ENCODE data around the gene MAPKAPK2.
"Not testable (repeated sequence)": the region's sequence is repeated elsewhere in the genome, so short reads cannot be mapped to it uniquely, and the experiment has no call there.

MAPKAPK2 gene

DNA sequence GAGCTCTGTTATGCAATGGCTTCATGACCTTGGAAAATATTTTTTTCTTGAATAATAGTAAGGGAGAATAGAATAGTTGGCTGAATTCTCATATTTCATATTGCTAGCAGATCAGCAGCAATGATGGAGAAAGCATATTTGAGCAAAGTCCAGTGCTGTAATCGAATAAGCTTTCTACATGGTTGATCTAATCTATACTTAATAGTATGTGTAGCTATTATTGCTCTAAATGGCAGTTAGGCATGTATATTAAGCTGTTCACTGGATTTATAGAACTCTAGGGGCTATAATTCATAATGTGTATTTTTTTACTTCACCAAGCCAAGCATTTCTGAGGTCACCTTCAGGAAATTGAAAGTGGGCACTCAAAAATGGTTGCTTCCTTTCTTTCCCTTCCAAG, 75.9 kb downstream of the MAPKAPK2 start:
- TF ChIP-seq ZFX (IDR thresholded peaks at IDR 0.05; ENCODE audit: borderline replicate concordance): no peak
- TF ChIP-seq, protein P1, sequence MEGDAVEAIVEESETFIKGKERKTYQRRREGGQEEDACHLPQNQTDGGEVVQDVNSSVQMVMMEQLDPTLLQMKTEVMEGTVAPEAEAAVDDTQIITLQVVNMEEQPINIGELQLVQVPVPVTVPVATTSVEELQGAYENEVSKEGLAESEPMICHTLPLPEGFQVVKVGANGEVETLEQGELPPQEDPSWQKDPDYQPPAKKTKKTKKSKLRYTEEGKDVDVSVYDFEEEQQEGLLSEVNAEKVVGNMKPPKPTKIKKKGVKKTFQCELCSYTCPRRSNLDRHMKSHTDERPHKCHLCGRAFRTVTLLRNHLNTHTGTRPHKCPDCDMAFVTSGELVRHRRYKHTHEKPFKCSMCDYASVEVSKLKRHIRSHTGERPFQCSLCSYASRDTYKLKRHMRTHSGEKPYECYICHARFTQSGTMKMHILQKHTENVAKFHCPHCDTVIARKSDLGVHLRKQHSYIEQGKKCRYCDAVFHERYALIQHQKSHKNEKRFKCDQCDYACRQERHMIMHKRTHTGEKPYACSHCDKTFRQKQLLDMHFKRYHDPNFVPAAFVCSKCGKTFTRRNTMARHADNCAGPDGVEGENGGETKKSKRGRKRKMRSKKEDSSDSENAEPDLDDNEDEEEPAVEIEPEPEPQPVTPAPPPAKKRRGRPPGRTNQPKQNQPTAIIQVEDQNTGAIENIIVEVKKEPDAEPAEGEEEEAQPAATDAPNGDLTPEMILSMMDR (IDR thresholded peaks at IDR 0.05): no peak
- no peak overlapping the region for H3K27ac ChIP-seq

DNA sequence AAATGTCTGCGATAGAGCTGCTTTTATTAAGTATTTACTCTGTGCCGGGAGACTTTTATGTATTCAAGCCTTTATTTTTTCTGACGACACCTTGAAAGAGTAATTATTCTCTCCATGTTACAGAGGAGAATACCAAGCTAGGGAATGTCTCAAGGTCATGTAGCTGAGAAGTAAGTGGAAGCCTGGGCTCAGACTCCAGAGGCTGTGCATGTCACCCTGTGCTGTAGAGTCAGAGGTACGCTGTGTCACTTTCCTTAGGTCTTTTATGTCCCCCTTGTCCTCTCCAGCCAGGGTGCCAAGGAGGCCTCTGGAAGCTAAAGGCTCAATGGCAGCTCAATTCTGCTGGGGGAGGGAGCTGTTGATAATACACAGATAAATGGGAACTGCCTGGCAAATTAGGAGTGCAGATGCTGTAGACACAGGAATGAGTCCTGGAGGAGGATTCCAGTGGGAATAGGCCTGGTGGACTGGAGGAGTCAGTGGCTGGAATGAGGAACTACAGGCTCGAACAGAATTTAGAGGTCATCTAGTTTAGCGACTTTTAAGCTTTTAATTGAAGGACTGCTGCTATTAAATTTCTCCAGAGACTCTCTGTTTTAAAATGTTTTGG, 76.6 kb downstream of the MAPKAPK2 start:
- TF ChIP-seq ZFX (IDR thresholded peaks at IDR 0.05; ENCODE audit: borderline replicate concordance): no peak
- TF ChIP-seq, protein P1 (IDR thresholded peaks at IDR 0.05): no peak
- H3K27ac ChIP-seq: no peak overlapping the region

DNA sequence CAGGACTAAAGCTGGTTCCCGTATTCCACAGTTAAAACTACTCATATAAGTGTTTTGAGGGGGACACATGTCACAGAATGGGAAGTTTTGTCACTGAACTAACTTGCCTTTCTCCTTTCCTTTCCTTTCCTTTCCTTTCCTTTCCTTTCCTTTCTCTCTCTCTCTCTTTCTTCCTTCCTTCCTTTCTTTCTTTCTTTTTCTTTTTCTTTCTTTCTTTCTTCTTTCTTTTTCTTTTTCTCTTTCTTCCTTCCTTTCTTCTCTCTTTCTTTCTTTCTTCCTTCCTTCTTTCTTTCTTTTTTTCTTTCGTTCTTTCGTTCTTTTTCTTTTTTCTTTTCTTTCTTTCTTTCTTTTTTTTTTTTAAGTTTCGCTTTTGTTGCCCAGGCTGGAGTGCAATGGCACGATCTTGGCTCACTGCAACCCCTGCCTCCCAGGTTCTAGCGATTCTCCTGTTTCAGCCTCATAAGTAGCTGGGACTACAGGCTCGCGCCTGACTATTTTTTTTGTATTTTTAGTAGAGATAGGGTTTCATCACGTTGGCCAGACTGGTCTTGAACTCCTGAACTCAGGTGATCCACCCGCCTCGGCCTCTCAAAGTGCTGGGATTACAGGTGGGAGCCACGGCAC, 78.1 kb downstream of the MAPKAPK2 start:
- not testable (repeated sequence) for H3K27ac ChIP-seq

DNA sequence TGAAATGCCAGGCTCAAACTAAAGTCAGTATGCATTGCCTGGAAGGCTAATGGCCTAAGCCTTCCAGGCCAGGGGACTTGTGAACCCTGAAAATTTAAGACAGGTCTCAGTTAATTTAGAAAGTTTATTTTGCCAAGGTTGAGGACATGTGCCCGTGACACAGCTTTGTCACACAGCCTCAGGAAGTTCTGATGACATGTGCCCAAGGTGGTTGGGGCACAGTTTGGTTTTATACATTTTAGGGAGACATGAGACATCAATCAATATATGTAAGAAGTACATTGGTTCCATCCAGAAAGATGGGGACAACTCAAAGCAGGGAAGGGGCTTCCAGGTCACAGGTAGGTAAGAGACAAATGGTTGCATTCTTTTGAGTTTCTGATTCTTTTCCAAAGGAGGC, 81.1 kb downstream of the MAPKAPK2 start:
- H3K27ac ChIP-seq: not testable (repeated sequence)

DNA sequence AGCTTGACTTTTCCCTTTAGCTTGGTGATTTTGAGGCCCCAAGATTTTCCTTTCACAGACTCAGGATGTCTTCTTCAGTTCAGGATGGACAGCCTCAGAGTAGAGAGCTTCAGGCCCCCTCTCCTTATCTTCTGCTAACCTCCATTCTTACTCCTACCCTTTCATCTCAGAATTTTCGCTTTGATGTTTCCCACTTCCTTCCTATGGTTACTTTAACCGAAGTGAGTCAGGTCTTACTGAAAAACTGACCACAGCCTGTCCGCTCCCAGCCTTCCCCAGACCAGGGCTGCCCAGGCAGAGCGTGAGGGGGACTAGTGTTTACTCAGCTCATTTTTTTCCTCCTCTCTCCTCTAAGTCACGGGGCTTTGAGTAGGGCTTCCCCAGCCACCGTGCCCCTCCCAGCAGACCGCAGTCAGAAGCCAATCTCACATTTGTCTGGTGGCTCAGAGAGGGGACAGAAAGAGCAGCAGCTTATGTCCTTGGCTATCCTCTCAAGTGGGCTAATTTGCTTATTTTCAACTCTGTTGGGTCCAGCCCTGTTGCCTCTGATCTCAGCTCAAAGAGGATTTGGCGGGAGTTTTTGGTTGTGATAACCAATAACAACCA, 81.6 kb downstream of the MAPKAPK2 start:
- no peak overlapping the region for H3K27ac ChIP-seq
- TF ChIP-seq, protein P1 (IDR thresholded peaks at IDR 0.05): no peak
- no peak for TF ChIP-seq ZFX (IDR thresholded peaks at IDR 0.05; ENCODE audit: borderline replicate concordance)

DNA sequence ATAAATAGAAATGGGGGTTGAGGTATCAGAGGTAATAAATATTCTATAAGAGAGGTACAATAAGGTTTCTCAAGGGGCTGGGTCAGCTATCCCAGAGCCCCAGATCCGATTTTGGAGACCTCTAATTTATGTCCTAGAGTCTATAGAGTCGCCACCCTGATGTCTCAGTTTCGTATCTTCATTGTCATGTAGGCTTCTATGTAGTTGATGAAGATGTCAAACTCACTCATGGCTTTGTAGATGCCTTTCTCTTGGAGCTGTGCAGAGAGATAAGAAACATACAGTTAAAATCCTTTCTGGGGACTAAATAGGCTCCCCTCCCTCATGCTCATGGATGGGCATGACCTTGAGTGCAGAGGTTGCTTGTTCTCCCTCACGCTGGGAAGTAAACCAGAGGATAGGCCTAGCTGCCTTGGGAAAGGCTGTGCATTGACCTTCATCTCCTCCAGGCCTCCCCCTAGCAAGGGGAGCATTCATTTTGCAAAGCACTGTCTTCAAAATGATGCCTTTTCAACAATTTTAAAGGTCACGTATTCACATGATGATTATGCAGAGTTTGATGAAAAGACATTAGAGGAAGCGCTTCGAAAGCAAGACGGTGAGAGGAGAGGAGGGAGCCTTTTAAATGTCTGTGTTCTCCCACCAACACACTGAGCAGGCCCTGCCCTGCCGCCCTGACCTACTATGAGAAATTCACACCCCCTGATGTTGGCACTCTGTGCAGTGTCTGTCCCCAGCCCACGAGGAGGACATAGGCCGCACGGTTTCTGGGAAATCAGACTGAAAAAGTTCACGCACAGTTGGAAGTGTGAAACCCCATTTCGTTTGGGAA, 84.0 kb downstream of the MAPKAPK2 start:
- TF ChIP-seq, protein P1 (IDR thresholded peaks at IDR 0.05): no peak
- TF ChIP-seq ZFX (IDR thresholded peaks at IDR 0.05; ENCODE audit: borderline replicate concordance): no peak
- H3K27ac ChIP-seq: no peak overlapping the region

DNA sequence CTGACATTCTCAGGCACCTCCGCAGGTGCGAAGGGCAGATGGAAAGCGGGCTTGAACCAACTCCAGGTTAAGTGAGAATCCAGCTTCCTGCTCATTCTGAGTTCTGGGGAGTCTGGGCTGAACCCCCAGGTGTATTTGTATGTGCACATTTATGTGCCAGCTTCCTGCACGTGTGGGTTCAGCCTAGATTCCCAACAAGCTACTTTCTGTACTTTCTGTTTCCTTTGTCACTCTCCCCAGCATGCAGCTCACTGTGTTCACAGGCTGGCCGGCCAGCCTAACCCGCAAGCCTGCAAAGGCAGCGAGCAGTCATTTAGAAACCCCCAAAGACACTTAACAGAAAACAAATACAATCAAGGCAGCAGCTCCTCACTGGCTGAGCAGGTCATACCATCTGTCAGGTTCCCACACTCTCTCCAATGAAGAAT, 84.6 kb downstream of the MAPKAPK2 start:
- TF ChIP-seq, protein P1 (IDR thresholded peaks at IDR 0.05): no peak
- TF ChIP-seq ZFX (IDR thresholded peaks at IDR 0.05; ENCODE audit: borderline replicate concordance): no peak
- H3K27ac ChIP-seq: no peak overlapping the region

All from 22Rv1 (cell line).